K562 (cell line): ENCODE data around the gene PPFIA3. TPM values are rescaled to one million over a fixed set of nuclear protein-coding genes. Genes with fewer than 3 reads are reported as not detected.
A peak's percentile ranks its signal among the peaks of the same experiment; 100 is the strongest.

Experiments used
- ETS2 ChIP-seq: IDR thresholded peaks from 2 replicates; pipeline ENCODE4 v1.6.1; 2016; ENCODE audit warnings: borderline replicate concordance, missing genetic modification characterization, mild to moderate bottlenecking, moderate library complexity, missing compliant biosample characterization; ENCODE audit not compliant: poor library complexity, severe bottlenecking
- ILF3 ChIP-seq: fragments of 450-650 bp; IDR thresholded peaks from 2 replicates; pipeline ENCODE4 v1.6.1; 2018; ENCODE audit warnings: antibody characterized with exemption, mild to moderate bottlenecking, moderate library complexity, borderline replicate concordance
- MCM3 ChIP-seq: fragments of 450-650 bp; IDR thresholded peaks from 2 replicates; pipeline ENCODE4 v1.6.1; 2016
- NCOA1 ChIP-seq: fragments of 450-650 bp; IDR thresholded peaks from 2 replicates; pipeline ENCODE4 v1.6.1; 2016; ENCODE audit warnings: low read depth
- SRSF9 ChIP-seq: fragments of 200-400 bp; formaldehyde crosslinking; IDR thresholded peaks from 2 replicates; pipeline ENCODE4 v1.6.1; 2017; ENCODE audit warnings: low read depth, low read length, borderline replicate concordance
- TEAD1 ChIP-seq, 2 experiments: fragments of 450-650 bp in 1 of 2; sonication (generic) in 1 of 2; formaldehyde crosslinking; IDR thresholded peaks; 2 replicates each; pipeline versions ENCODE4 v1.4.0 to v1.8.0; 2020 to 2022; ENCODE audit warnings: mild to moderate bottlenecking in 2 of 2, missing genetic modification reagents in 1 of 2
- ZKSCAN8 ChIP-seq: fragments of 200-800 bp; sonication (Bioruptor generic); IDR thresholded peaks from 2 replicates; pipeline ENCODE4 v1.6.1; 2016; ENCODE audit warnings: missing genetic modification characterization, missing compliant biosample characterization
- ZNF133 ChIP-seq: fragments of 250-450 bp; sonication (Bioruptor Pico); IDR thresholded peaks from 2 replicates; pipeline ENCODE4 v1.4.0; 2020; ENCODE audit warnings: mild to moderate bottlenecking
- ZNF324 ChIP-seq: fragments of 250-450 bp; sonication (Bioruptor Pico); IDR thresholded peaks from 2 replicates; pipeline ENCODE4 v1.4.0; 2020; ENCODE audit warnings: mild to moderate bottlenecking
- ZNF695 ChIP-seq: fragments of 450-650 bp; formaldehyde crosslinking; IDR thresholded peaks from 2 replicates; pipeline ENCODE4 v1.4.0; 2020; ENCODE audit warnings: mild to moderate bottlenecking, moderate library complexity
- polyA plus RNA-seq, 8 experiments: library from polyadenylated mRNA; depleted of rRNA in 4 of 8; stranded (reverse) in 5 of 8; unstranded in 3 of 8; fragments of >200 nt; fragmentation: Nextera tagmentation in 2 of 8; fragmentation: Illumina TruSeq in 1 of 8; extraction: Ambion mirVana in 2 of 8; extraction: Trizol in 1 of 8; gene quantifications; 2 replicates each; pipeline versions ENCODE4 v1.2.1 to v1.2.3, GENCODE V29; 2011 to 2014; ENCODE audit warnings: inconsistent platforms in 1 of 8, missing spikeins in 1 of 8
- total RNA-seq, 7 experiments: library from RNA; depleted of rRNA in 6 of 7; stranded (reverse); fragments of >200 nt in 6 of 7; fragmentation: Illumina TruSeq in 2 of 7; extraction: Trizol in 2 of 7; gene quantifications; 2 replicates each; pipeline versions ENCODE4 v1.2.1 to v1.2.3, GENCODE V29; 2011 to 2021; ENCODE audit warnings: low replicate concordance in 1 of 7
- TF ChIP-seq, protein P1 (sequence below), 2 experiments: fragments of 450-650 bp; IDR thresholded peaks; 2 replicates each; pipeline ENCODE4 v1.6.1; 2018; ENCODE audit warnings: mild to moderate bottlenecking in 2 of 2, low read depth in 1 of 2; ENCODE audit not compliant: partially characterized antibody in 2 of 2
- TF ChIP-seq, protein P2 (sequence below): fragments of 450-650 bp; formaldehyde crosslinking; IDR thresholded peaks from 2 replicates; pipeline ENCODE4 v1.4.0; 2020; ENCODE audit warnings: mild to moderate bottlenecking, moderate library complexity
- TF ChIP-seq, protein P3 (sequence below): fragments of 250-450 bp; sonication (Bioruptor Pico); IDR thresholded peaks from 2 replicates; pipeline ENCODE4 v1.5.0; 2021
- TF ChIP-seq, protein P4 (sequence below): fragments of 450-650 bp; formaldehyde crosslinking; IDR thresholded peaks from 2 replicates; pipeline ENCODE4 v1.4.0; 2022; ENCODE audit warnings: missing genetic modification characterization
- TF ChIP-seq, protein P5 (sequence below): fragments of 450-650 bp; IDR thresholded peaks from 2 replicates; pipeline ENCODE4 v1.6.1; 2017; ENCODE audit warnings: antibody characterized with exemption, mild to moderate bottlenecking

The PPFIA3 gene
- total and polyA plus RNA-seq, 9 of the 15 experiments (the other 6 are each of a cell fraction or from before 2014, with no cell fraction given) = 0.10 to 53.0 (median 17.6) TPM

DNA sequence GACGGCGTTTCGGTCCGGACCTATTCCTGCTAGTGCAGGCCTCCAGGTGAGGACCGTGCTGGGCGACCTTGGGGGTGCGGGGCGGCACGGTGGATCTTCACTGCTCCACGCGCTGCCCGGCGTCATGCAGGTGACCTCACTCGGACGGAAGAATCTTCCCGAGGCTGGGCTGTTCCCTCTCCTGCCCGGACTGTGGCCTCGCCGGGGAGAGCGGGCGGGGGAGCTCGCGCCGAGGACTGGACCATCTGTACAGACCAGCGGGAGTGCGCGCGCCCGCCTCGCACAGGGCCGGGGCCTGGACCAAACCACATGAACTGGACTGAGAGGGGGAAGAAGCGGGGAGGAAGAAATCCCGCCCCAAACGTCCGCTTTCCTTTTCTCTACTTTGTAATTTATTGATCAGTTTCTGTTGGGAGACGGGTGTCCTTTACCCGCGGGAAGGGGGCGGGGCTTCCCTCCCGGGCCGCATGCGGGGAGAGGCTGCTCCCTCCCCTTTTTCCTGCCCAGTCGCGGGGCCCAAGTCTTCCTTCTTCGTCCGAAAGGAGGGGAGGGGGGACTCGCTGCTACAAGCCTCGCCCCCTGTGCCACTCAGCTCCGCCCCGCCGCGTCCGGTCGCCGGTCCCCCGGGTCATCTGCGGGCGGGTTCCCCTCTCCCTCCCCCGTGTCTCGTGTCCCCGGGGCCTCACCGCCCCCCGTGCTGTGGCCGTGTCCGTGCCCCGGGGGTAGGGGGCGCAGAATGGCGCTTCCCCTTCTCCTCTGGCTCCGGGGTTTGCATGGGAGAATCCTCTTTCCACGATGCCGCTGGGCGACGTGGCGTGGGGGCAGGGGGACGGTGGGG lies 31.0 kb downstream of the PPFIA3 start (continued):
- TF ChIP-seq, protein P1, sequence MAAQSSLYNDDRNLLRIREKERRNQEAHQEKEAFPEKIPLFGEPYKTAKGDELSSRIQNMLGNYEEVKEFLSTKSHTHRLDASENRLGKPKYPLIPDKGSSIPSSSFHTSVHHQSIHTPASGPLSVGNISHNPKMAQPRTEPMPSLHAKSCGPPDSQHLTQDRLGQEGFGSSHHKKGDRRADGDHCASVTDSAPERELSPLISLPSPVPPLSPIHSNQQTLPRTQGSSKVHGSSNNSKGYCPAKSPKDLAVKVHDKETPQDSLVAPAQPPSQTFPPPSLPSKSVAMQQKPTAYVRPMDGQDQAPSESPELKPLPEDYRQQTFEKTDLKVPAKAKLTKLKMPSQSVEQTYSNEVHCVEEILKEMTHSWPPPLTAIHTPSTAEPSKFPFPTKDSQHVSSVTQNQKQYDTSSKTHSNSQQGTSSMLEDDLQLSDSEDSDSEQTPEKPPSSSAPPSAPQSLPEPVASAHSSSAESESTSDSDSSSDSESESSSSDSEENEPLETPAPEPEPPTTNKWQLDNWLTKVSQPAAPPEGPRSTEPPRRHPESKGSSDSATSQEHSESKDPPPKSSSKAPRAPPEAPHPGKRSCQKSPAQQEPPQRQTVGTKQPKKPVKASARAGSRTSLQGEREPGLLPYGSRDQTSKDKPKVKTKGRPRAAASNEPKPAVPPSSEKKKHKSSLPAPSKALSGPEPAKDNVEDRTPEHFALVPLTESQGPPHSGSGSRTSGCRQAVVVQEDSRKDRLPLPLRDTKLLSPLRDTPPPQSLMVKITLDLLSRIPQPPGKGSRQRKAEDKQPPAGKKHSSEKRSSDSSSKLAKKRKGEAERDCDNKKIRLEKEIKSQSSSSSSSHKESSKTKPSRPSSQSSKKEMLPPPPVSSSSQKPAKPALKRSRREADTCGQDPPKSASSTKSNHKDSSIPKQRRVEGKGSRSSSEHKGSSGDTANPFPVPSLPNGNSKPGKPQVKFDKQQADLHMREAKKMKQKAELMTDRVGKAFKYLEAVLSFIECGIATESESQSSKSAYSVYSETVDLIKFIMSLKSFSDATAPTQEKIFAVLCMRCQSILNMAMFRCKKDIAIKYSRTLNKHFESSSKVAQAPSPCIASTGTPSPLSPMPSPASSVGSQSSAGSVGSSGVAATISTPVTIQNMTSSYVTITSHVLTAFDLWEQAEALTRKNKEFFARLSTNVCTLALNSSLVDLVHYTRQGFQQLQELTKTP (IDR thresholded peaks at IDR 0.05; ENCODE audit: low read depth in 1 of 2, partially characterized antibody in 2 of 2) = no peak
- 0 out of 4 replicates have a peak, but pooled peaks of 1 of the 2 experiments have one; percentile 11 for TF ChIP-seq TEAD1 (CRISPR knock-in tag; IDR thresholded peaks at IDR 0.05)
- TF ChIP-seq, protein P2, sequence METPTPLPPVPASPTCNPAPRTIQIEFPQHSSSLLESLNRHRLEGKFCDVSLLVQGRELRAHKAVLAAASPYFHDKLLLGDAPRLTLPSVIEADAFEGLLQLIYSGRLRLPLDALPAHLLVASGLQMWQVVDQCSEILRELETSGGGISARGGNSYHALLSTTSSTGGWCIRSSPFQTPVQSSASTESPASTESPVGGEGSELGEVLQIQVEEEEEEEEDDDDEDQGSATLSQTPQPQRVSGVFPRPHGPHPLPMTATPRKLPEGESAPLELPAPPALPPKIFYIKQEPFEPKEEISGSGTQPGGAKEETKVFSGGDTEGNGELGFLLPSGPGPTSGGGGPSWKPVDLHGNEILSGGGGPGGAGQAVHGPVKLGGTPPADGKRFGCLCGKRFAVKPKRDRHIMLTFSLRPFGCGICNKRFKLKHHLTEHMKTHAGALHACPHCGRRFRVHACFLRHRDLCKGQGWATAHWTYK (CRISPR knock-in tag) = no peak
- no peak for TF ChIP-seq ZNF695 (CRISPR knock-in tag)
- TF ChIP-seq ZKSCAN8 (CRISPR knock-in tag) = no peak
- TF ChIP-seq, protein P3, sequence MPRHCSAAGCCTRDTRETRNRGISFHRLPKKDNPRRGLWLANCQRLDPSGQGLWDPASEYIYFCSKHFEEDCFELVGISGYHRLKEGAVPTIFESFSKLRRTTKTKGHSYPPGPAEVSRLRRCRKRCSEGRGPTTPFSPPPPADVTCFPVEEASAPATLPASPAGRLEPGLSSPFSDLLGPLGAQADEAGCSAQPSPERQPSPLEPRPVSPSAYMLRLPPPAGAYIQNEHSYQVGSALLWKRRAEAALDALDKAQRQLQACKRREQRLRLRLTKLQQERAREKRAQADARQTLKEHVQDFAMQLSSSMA = no peak
- TF ChIP-seq, protein P4, sequence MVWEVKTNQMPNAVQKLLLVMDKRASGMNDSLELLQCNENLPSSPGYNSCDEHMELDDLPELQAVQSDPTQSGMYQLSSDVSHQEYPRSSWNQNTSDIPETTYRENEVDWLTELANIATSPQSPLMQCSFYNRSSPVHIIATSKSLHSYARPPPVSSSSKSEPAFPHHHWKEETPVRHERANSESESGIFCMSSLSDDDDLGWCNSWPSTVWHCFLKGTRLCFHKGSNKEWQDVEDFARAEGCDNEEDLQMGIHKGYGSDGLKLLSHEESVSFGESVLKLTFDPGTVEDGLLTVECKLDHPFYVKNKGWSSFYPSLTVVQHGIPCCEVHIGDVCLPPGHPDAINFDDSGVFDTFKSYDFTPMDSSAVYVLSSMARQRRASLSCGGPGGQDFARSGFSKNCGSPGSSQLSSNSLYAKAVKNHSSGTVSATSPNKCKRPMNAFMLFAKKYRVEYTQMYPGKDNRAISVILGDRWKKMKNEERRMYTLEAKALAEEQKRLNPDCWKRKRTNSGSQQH = peak; percentile 60; the same call in 1 of the 2 replicates
- TF ChIP-seq, protein P5, sequence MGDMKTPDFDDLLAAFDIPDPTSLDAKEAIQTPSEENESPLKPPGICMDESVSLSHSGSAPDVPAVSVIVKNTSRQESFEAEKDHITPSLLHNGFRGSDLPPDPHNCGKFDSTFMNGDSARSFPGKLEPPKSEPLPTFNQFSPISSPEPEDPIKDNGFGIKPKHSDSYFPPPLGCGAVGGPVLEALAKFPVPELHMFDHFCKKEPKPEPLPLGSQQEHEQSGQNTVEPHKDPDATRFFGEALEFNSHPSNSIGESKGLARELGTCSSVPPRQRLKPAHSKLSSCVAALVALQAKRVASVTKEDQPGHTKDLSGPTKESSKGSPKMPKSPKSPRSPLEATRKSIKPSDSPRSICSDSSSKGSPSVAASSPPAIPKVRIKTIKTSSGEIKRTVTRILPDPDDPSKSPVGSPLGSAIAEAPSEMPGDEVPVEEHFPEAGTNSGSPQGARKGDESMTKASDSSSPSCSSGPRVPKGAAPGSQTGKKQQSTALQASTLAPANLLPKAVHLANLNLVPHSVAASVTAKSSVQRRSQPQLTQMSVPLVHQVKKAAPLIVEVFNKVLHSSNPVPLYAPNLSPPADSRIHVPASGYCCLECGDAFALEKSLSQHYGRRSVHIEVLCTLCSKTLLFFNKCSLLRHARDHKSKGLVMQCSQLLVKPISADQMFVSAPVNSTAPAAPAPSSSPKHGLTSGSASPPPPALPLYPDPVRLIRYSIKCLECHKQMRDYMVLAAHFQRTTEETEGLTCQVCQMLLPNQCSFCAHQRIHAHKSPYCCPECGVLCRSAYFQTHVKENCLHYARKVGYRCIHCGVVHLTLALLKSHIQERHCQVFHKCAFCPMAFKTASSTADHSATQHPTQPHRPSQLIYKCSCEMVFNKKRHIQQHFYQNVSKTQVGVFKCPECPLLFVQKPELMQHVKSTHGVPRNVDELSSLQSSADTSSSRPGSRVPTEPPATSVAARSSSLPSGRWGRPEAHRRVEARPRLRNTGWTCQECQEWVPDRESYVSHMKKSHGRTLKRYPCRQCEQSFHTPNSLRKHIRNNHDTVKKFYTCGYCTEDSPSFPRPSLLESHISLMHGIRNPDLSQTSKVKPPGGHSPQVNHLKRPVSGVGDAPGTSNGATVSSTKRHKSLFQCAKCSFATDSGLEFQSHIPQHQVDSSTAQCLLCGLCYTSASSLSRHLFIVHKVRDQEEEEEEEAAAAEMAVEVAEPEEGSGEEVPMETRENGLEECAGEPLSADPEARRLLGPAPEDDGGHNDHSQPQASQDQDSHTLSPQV = no peak
- TF ChIP-seq NCOA1 = no peak
- no peak for TF ChIP-seq ZNF133
- TF ChIP-seq ILF3 = no peak
- TF ChIP-seq ZNF324 = no peak
- TF ChIP-seq SRSF9 = no peak
- no peak for TF ChIP-seq ETS2 (tag)
- TF ChIP-seq MCM3 = no peak
